K562 (cell line): Measurements from ENCODE around the gene SCAP. TPM values are rescaled to one million over a fixed set of nuclear protein-coding genes. Genes with fewer than 3 reads are reported as not detected.
A peak's percentile ranks its signal among the peaks of the same experiment; 100 is the strongest.

Experiments
- ARID2 ChIP-seq: fragments of 450-650 bp; IDR thresholded peaks from 2 replicates; pipeline ENCODE4 v1.6.1; 2017; ENCODE audit warnings: antibody characterized with exemption, mild to moderate bottlenecking
- ARID4B ChIP-seq: sonication (generic); formaldehyde crosslinking; IDR thresholded peaks from 2 replicates; pipeline ENCODE4 v1.8.0; 2022; ENCODE audit warnings: mild to moderate bottlenecking, missing genetic modification reagents
- ATF7 ChIP-seq: fragments of 450-650 bp; IDR thresholded peaks from 2 replicates; pipeline ENCODE4 v1.7.1; 2014; ENCODE audit warnings: mild to moderate bottlenecking, moderate library complexity
- BHLHE40 ChIP-seq: IDR thresholded peaks from 2 replicates; pipeline ENCODE4 v1.6.1; 2011; ENCODE audit warnings: low read length, improper control_type of control experiment
- CBFA2T3 ChIP-seq: fragments of 450-650 bp; IDR thresholded peaks from 2 replicates; pipeline ENCODE4 v1.6.1; 2017
- CTCFL ChIP-seq: IDR thresholded peaks from 2 replicates; pipeline ENCODE4 v1.6.1; 2011; ENCODE audit warnings: borderline replicate concordance, low read depth, mild to moderate bottlenecking, moderate library complexity, low read length; ENCODE audit not compliant: insufficient read depth, poor library complexity, severe bottlenecking
- ID3 ChIP-seq, 2 experiments: fragments of 250-450 bp in 1 of 2; fragments of 450-650 bp in 1 of 2; sonication (Bioruptor Pico) in 1 of 2; IDR thresholded peaks; 2 replicates each; pipeline versions ENCODE4 v1.6.1 to v1.8.0; 2016 to 2021; ENCODE audit warnings: mild to moderate bottlenecking in 2 of 2, moderate library complexity in 2 of 2, missing compliant biosample characterization in 1 of 2, missing genetic modification characterization in 1 of 2
- RAD21 ChIP-seq, 2 experiments: fragments of 250-450 bp in 1 of 2; fragments of 450-650 bp in 1 of 2; sonication (Bioruptor Pico) in 1 of 2; formaldehyde crosslinking in 1 of 2; IDR thresholded peaks in 1 of 2; conservative IDR thresholded peaks in 1 of 2; 2 replicates each; pipeline versions ENCODE4 v1.4.0 to v1.8.0; 2020 to 2022; ENCODE audit warnings: mild to moderate bottlenecking in 2 of 2, moderate library complexity in 1 of 2
- TAF1 ChIP-seq: IDR thresholded peaks from 2 replicates; pipeline ENCODE4 v1.6.1; 2011; ENCODE audit warnings: mild to moderate bottlenecking, low read length, moderate library complexity; ENCODE audit not compliant: insufficient read depth, control insufficient read depth, severe bottlenecking; ENCODE audit errors: extremely low read depth
- YY1 ChIP-seq, 3 experiments: IDR thresholded peaks; 2 replicates each; pipeline ENCODE4 v1.6.1; 2011; ENCODE audit warnings: low read length in 2 of 3, mild to moderate bottlenecking in 2 of 3, moderate library complexity in 2 of 3, borderline replicate concordance in 1 of 3, control low read depth in 1 of 3, low read depth in 1 of 3; ENCODE audit not compliant: insufficient read depth in 3 of 3, insufficient replicate concordance in 2 of 3, control insufficient read depth in 1 of 3, insufficient read length in 1 of 3; ENCODE audit errors: extremely low read depth in 1 of 3
- ZMIZ1 ChIP-seq, 2 experiments: fragments of 150-350 bp in 1 of 2; IDR thresholded peaks; 2 replicates each; pipeline ENCODE4 v1.6.1; 2012 to 2016; ENCODE audit warnings: low read depth in 2 of 2, low read length in 2 of 2, mild to moderate bottlenecking in 1 of 2, moderate library complexity in 1 of 2
- polyA plus RNA-seq, 8 experiments: library from polyadenylated mRNA; depleted of rRNA in 4 of 8; stranded (reverse) in 5 of 8; unstranded in 3 of 8; fragments of >200 nt; fragmentation: Nextera tagmentation in 2 of 8; fragmentation: Illumina TruSeq in 1 of 8; extraction: Ambion mirVana in 2 of 8; extraction: Trizol in 1 of 8; gene quantifications; 2 replicates each; pipeline versions ENCODE4 v1.2.1 to v1.2.3, GENCODE V29; 2011 to 2014; ENCODE audit warnings: inconsistent platforms in 1 of 8, missing spikeins in 1 of 8
- total RNA-seq, 7 experiments: library from RNA; depleted of rRNA in 6 of 7; stranded (reverse); fragments of >200 nt in 6 of 7; fragmentation: Illumina TruSeq in 2 of 7; extraction: Trizol in 2 of 7; gene quantifications; 2 replicates each; pipeline versions ENCODE4 v1.2.1 to v1.2.3, GENCODE V29; 2011 to 2021; ENCODE audit warnings: low replicate concordance in 1 of 7

Gene SCAP
- total and polyA plus RNA-seq, 9 of the 15 experiments (the other 6 are each of a cell fraction or from before 2014, with no cell fraction given), result 2.6 to 104 (median 37.8) TPM

- TF ChIP-seq ARID2 (peak; percentile 60; the same call in 1 of the 2 replicates), ID3 (CRISPR knock-in tag; IDR thresholded peaks at IDR 0.05) (no peak), ID3 (tag; IDR thresholded peaks at IDR 0.05) (peak; percentile 37; the same call in 1 of the 2 replicates), CBFA2T3 (no peak), YY1 (IDR thresholded peaks at IDR 0.05; ENCODE audit: borderline replicate concordance in 1 of 3, control insufficient read depth in 1 of 3, extremely low read depth in 1 of 3, insufficient read depth in 3 of 3, insufficient read length in 1 of 3, insufficient replicate concordance in 2 of 3, low read depth in 1 of 3, low read length in 2 of 3) (no peak), BHLHE40 (peak; percentile 79), ATF7 (peak; percentile 48), CTCFL (peak; percentile 92), ZMIZ1 (IDR thresholded peaks at IDR 0.05; ENCODE audit: low read depth in 2 of 2, low read length in 2 of 2) (peak in 1 of 2 experiments; percentile 47; a peak in 1 of 4 replicates), RAD21 (CRISPR knock-in tag; conservative IDR thresholded peaks at IDR 0.05 in 1 of 2, IDR thresholded peaks at IDR 0.05 in 1 of 2) (peak; percentile 93 to 95), ARID4B (CRISPR knock-in tag) (0 out of 2 replicates have a peak, but pooled peaks have one; percentile 30), TAF1 (peak; percentile 3)
These were observed 54.9 kb downstream of the SCAP start (continued) for GRCh38 chr3:47420511-47421484.
